Memory B cell (primary cell): Measurements from ENCODE around the gene DCD.

Experiments used
- ATAC-seq: fragments of 150-1000 bp; cut with Tn5 transposase; 2 replicates; pipeline ENCODE4 v1.10.0; 2021; ENCODE audit warnings: low read depth, mild to moderate bottlenecking, moderate library complexity
- DNase-seq, 2 donors: peaks; one replicate each; pipeline ENCODE4 v3.0.0; 2022; ENCODE audit warnings: low spot score in 2 of 2
- H3K27ac Mint-ChIP-seq: one replicate; pipeline ENCODE4 v1.8.0; 2022; ENCODE audit warnings: mild to moderate bottlenecking, moderate library complexity, mixed read lengths
- H3K27me3 Mint-ChIP-seq: one replicate; pipeline ENCODE4 v1.8.0; 2022; ENCODE audit warnings: mixed read lengths
- H3K36me3 Mint-ChIP-seq: one replicate; pipeline ENCODE4 v1.8.0; 2022; ENCODE audit warnings: mild to moderate bottlenecking, mixed read lengths
- H3K4me1 Mint-ChIP-seq: one replicate; pipeline ENCODE4 v1.8.0; 2022; ENCODE audit warnings: mixed read lengths
- H3K4me3 Mint-ChIP-seq: one replicate; pipeline ENCODE4 v1.8.0; 2022; ENCODE audit warnings: mild to moderate bottlenecking, moderate library complexity, mixed read lengths
- H3K9me3 Mint-ChIP-seq: one replicate; pipeline ENCODE4 v1.8.0; 2022; ENCODE audit warnings: mixed read lengths

The DCD gene

DNA sequence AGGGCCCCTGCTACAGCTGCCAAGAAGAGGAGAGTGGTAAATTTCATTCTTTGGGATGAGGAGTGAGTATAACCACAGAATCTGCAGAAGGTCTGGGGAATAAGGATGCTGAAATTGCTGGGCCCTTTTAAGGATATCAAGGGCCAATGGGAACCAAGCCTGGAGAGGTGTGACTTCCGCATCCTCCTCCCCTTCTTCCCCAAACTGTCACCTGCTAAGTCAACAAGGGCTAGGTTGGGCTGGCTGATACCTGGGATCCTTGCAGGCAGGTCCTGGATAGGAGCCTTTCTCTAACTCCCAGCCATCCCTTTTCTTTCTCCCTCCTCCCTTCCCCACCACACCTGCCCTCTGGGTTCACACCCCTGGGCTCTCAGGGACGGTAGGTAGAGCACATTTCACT lies 13.4 kb downstream of the DCD start, which contains the start of gene LACRT:
TSS of gene LACRT (minus strand) at position 101 of the 400 bp plus-strand sequence. CDS start at position 47, 54 bp downstream.
- H3K27ac Mint-ChIP-seq = no peak within 1 kb of the TSS
- ATAC-seq = no peak

GRCh38 chr12:54631988-54632728 lies 16.0 kb downstream of the DCD start:
- ATAC-seq (no peak), DNase-seq (no peak)
- H3K36me3 Mint-ChIP-seq = peaks cover 4% of the 10 kb centered on the region
- H3K27ac Mint-ChIP-seq = no peak overlapping the region
- H3K4me3 Mint-ChIP-seq = no peak overlapping the region
- H3K4me1 Mint-ChIP-seq = no peaks in the 10 kb centered on the region
- peaks cover 4% of the 10 kb centered on the region for H3K9me3 Mint-ChIP-seq
- peaks cover 21% of the 10 kb centered on the region for H3K27me3 Mint-ChIP-seq

More for the DNA sequence above, 13.4 kb downstream of the DCD start, which contains the start of gene LACRT:
- no peak for DNase-seq
- H3K4me3 Mint-ChIP-seq = no peak within 1 kb of the TSS
- H3K9me3 Mint-ChIP-seq = no peaks in the 10 kb centered on the region
- peaks cover 17% of the 10 kb centered on the region for H3K27me3 Mint-ChIP-seq
- no peaks in the 10 kb centered on the region for H3K36me3 Mint-ChIP-seq
- no peaks in the 10 kb centered on the region for H3K4me1 Mint-ChIP-seq

DNA sequence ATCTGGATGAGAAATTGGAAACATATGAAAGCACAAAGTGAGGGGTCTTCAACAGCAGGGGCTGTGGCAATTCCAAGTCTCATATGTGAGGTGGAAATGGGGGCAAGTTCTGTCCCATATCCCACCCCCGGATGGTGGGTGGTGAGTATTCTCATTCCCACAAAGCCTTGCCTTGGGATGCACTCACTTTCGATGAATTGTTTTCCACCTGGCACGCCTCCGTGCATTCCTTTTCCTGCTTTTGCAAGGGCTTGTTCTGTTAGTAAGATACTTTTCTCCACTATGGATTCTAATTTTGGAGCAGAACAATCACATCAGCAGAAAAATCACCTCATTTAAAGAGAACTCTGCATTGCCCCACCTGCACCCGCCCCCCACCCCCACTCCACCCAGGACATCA lies 16.6 kb downstream of the DCD start:
- ATAC-seq (no peak), DNase-seq (no peak)
- Mint-ChIP-seq H3K9me3 (peaks cover 10% of the 10 kb centered on the region), H3K4me1 (no peaks in the 10 kb centered on the region), H3K27ac (no peak overlapping the region), H3K36me3 (peaks cover 10% of the 10 kb centered on the region), H3K4me3 (no peak overlapping the region), H3K27me3 (peaks cover 27% of the 10 kb centered on the region)

DNA sequence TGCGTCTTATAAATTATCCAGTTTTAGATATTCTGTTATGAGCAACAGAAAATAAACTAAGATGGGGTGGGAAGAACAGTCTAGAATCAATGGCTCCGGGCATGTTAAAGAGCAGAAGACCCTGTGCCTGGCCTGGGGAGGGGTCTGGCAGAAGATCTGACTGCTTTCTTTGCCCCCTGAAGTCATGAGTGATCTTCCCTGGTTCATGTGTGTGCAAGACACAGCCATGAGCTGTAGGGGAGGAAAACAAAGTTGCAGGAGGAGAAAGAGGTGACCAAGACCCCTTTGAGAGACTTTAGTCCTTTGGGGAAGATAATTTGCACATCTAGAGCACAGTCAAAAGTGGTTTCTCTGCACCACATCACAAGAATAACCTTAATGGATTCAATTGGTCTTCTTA lies 18.2 kb downstream of the DCD start:
- H3K36me3 Mint-ChIP-seq = peaks cover 11% of the 10 kb centered on the region
- peaks cover 30% of the 10 kb centered on the region for H3K27me3 Mint-ChIP-seq
- DNase-seq = no peak
- peaks cover 13% of the 10 kb centered on the region for H3K9me3 Mint-ChIP-seq
- no peak for ATAC-seq
- no peak overlapping the region for H3K4me3 Mint-ChIP-seq
- H3K27ac Mint-ChIP-seq = no peak overlapping the region
- no peaks in the 10 kb centered on the region for H3K4me1 Mint-ChIP-seq

DNA sequence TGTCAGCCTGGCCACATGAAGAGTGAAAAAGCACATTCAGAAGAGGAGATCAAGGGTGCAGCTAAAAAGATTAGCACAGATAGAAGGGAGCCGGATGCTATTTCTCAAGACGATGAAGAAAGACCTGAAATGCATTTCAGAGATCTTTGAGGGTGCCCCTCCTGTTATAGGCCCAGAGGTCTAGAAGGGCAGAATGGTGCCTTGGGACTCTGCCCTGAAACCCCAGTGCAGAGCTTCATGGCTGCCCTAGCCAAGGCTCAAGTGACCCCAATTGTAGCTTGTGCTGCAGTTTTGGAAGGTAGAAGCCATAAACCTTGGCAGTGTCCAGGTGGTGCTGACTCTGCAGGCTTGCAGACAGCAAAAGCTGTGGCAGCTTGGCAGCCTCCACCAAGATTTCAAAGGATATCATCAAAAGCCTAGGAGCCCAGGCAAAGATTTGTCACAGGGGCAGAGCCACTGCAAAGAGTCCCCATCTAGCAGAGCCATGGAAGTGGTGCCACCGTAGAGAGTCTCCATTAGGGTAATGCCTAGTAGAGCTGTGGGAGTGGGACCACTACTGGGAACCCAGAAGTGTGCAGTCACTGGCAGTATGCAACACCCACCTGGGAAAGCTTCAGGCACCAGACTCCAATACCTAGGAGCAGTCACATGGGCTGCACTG lies 19.8 kb downstream of the DCD start:
- Mint-ChIP-seq H3K27ac (no peak overlapping the region), H3K4me3 (no peak overlapping the region), H3K36me3 (peaks cover 11% of the 10 kb centered on the region), H3K27me3 (peaks cover 30% of the 10 kb centered on the region), H3K9me3 (peaks cover 14% of the 10 kb centered on the region), H3K4me1 (no peaks in the 10 kb centered on the region)
- DNase-seq (no peak), ATAC-seq (no peak)

- H3K4me3 Mint-ChIP-seq = no peak overlapping the region
- DNase-seq (no peak), ATAC-seq (no peak)
- H3K27ac Mint-ChIP-seq = no peak overlapping the region
- H3K4me1 Mint-ChIP-seq = no peaks in the 10 kb centered on the region
- H3K36me3 Mint-ChIP-seq = peaks cover 11% of the 10 kb centered on the region
- H3K27me3 Mint-ChIP-seq = peaks cover 30% of the 10 kb centered on the region
- peaks cover 14% of the 10 kb centered on the region for H3K9me3 Mint-ChIP-seq
Measured at GRCh38 chr12:54627304-54627703, 20.9 kb downstream of the DCD start.

DNA sequence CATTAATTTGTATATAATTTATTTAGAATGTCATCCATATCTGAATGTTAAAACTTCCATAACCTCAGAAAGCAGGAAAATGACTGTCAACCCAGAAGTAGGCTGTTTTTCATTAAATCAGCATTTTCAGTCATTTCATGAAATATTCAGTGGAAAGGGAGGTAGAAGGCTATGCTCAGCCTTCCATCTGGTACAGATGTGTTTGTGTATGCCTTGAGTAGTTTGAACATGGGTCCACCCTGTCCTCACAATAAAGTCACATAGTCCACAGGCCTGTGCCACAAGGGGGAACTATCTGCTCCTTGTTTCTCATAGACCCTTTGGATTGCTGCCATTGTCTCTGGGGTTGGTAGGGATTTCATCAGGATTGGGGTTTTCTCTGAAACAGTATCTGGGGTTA lies 22.6 kb downstream of the DCD start:
- H3K27me3 Mint-ChIP-seq = peaks cover 28% of the 10 kb centered on the region
- H3K4me3 Mint-ChIP-seq = no peak overlapping the region
- no peaks in the 10 kb centered on the region for H3K4me1 Mint-ChIP-seq
- peaks cover 11% of the 10 kb centered on the region for H3K36me3 Mint-ChIP-seq
- ATAC-seq (no peak), DNase-seq (no peak)
- H3K9me3 Mint-ChIP-seq = peaks cover 14% of the 10 kb centered on the region
- H3K27ac Mint-ChIP-seq = no peak overlapping the region

- no peaks in the 10 kb centered on the region for H3K4me1 Mint-ChIP-seq
- H3K9me3 Mint-ChIP-seq = peaks cover 14% of the 10 kb centered on the region
- peaks cover 11% of the 10 kb centered on the region for H3K36me3 Mint-ChIP-seq
- no peak overlapping the region for H3K27ac Mint-ChIP-seq
- H3K4me3 Mint-ChIP-seq = no peak overlapping the region
- no peak for ATAC-seq
- peaks cover 25% of the 10 kb centered on the region for H3K27me3 Mint-ChIP-seq
- DNase-seq = no peak
Measured at GRCh38 chr12:54624315-54625279, 23.6 kb downstream of the DCD start.

DNA sequence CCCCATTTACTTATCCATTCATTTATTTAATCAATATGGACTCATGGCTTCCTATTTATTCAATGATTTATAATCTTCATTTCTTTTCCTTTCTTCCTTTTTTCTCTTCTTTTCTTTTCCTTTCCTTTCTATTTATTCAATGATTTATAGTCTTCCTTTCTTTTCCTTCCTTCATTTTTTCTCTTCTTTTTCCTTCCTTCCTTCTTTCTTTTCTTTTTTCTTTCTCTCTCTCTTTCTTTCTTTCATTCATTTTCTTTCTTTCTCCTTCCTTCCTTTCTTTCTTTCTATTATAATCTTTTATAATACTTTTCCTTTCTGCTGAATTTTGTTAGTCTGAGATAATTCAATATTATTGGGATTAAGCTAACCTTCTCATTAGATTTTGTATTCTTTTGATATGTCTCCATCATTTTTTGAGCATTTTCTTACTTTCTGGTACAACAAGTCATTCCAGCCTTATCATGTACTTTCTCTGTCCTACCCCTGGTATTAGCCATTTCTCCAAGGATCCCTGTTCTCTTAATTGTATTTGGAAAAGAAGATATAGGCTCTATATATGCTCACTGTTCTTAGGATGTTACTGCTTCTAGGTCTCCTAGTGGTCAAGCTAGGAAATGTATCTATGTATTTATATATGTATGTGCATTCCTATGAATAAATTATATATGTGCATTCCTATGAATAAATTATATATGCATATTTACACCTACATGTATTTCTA lies 25.5 kb downstream of the DCD start:
- Mint-ChIP-seq H3K9me3 (peaks cover 9% of the 10 kb centered on the region), H3K27me3 (peaks cover 21% of the 10 kb centered on the region), H3K27ac (no peak overlapping the region), H3K4me1 (no peaks in the 10 kb centered on the region), H3K4me3 (no peak overlapping the region), H3K36me3 (peaks cover 7% of the 10 kb centered on the region)
- ATAC-seq = no peak
- no peak for DNase-seq

GRCh38 chr12:54616933-54617680 lies 31.1 kb downstream of the DCD start:
- H3K9me3 Mint-ChIP-seq = no peaks in the 10 kb centered on the region
- DNase-seq (no peak), ATAC-seq (peak; percentile 52)
- H3K4me3 Mint-ChIP-seq = peak overlapping the region; percentile 16
- H3K27ac Mint-ChIP-seq = no peak overlapping the region
- H3K27me3 Mint-ChIP-seq = peaks cover 12% of the 10 kb centered on the region
- peaks cover 8% of the 10 kb centered on the region for H3K4me1 Mint-ChIP-seq
- no peaks in the 10 kb centered on the region for H3K36me3 Mint-ChIP-seq

GRCh38 chr12:54612225-54612750 lies 35.9 kb downstream of the DCD start:
- H3K9me3 Mint-ChIP-seq = no peaks in the 10 kb centered on the region
- ATAC-seq = no peak
- H3K4me1 Mint-ChIP-seq = peaks cover 8% of the 10 kb centered on the region
- no peak for DNase-seq
- no peaks in the 10 kb centered on the region for H3K36me3 Mint-ChIP-seq
- H3K27ac Mint-ChIP-seq = no peak overlapping the region
- peaks cover 19% of the 10 kb centered on the region for H3K27me3 Mint-ChIP-seq
- H3K4me3 Mint-ChIP-seq = no peak overlapping the region

GRCh38 chr12:54611715-54612149 lies 36.4 kb downstream of the DCD start:
- H3K27ac Mint-ChIP-seq = no peak overlapping the region
- DNase-seq (no peak), ATAC-seq (no peak)
- peaks cover 2% of the 10 kb centered on the region for H3K4me1 Mint-ChIP-seq
- H3K4me3 Mint-ChIP-seq = no peak overlapping the region
- H3K27me3 Mint-ChIP-seq = peaks cover 20% of the 10 kb centered on the region
- H3K9me3 Mint-ChIP-seq = no peaks in the 10 kb centered on the region
- H3K36me3 Mint-ChIP-seq = no peaks in the 10 kb centered on the region

DNA sequence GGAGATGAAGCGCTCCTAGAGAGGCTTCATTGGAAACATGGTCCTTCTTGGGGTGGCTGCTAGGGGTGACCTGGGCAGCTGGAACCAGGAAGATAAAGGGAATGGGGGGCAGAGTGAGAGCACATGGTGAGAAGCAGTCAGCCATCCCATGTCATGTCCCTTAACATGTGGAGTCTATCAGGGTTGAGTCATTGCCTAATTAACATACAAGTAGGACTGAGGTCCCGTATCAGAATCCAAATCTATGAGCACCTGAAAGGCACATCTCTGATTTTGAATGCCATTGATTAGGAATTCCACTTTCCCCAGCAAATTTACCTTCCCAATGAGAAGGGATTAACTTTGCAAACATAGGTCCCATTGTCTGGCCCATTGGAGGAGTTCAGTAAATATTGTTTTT lies 39.4 kb downstream of the DCD start:
- no peak overlapping the region for H3K4me3 Mint-ChIP-seq
- H3K9me3 Mint-ChIP-seq = no peaks in the 10 kb centered on the region
- H3K4me1 Mint-ChIP-seq = no peaks in the 10 kb centered on the region
- ATAC-seq = no peak
- peaks cover 13% of the 10 kb centered on the region for H3K27me3 Mint-ChIP-seq
- DNase-seq = no peak
- H3K36me3 Mint-ChIP-seq = no peaks in the 10 kb centered on the region
- no peak overlapping the region for H3K27ac Mint-ChIP-seq
